Measurements from ENCODE around the gene SMTNL2.

Gene SMTNL2

DNA sequence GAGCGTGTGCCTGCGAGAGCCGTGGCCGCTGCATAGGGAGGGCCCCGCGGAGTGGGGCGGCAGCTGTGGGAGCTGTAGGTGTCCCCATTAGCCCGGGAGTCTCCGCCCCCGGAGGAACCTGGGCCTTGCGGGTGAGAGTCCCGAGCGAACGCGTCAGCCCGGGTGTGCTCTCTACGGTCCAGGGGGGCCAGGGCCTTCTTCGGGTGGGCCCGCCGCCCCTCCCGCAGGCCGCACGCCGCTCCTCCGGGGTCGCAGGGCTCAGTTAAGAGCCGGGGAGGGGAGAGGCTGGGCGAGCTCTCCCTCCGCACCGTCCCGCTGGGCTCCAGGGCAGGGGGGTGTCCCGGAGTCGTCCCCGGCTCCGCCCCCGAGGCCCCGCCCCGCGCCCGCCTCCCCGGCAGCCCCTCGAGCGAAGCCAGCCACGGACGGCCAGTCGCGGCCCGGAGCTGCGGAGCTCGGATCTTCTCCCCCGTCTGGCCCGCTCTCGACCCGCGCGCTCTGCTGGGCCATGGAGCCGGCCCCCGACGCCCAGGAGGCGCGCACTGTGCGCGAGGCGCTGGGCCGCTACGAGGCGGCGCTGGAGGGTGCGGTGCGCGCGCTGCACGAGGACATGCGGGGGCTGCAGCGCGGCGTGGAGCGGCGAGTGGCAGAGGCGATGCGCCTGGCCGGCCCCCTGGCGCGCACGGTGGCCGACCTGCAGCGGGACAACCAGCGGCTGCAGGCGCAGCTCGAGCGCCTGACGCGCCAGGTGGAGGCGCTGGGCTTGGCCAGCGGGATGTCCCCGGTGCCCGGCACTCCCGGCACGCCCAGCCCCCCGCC lies at the start of gene SMTNL2:
SMTNL2 (plus strand) TSS at position 429 of the 816 bp plus-strand sequence; CDS start at position 506, 77 bp downstream.
- no peak for DNase-seq (ENCODE audit: insufficient read length, low spot score)
- no peak for FAIRE-seq

GRCh38 chr17:4534928-4535666 lies 49.2 kb upstream of the SMTNL2 start:
- DNase-seq (ENCODE audit: insufficient read length, low spot score): no peak
- no peak for FAIRE-seq

GRCh38 chr17:4535667-4536258 lies 48.6 kb upstream of the SMTNL2 start:
- no peak for DNase-seq (ENCODE audit: insufficient read length, low spot score)
- FAIRE-seq: no peak

DNA sequence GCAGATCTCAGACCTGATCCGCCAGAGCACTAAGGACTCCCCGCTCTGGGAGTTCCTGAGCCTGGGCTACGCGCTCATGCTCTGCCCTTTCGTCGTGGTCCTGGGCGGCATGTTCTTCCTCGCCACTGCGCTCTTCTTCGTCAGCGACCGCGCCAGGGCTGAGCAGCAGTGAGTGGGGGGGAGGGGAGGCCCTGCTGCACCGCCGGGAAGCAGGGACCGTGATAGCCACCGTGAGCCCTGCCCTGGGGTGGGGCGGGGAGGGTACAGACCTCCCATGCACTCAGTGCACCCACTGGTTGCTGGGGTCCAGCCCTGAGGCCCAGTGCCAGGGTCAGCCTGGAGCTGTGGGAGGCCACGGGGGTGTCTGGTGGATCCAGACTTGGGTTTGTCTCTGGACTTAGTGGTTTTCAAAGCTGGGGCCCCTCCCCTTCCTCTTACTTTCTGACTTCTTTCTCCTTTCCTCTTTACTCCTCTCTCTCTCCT lies 48.0 kb upstream of the SMTNL2 start:
- DNase-seq (ENCODE audit: insufficient read length, low spot score) (no peak), FAIRE-seq (no peak)

- no peak for FAIRE-seq
- DNase-seq (ENCODE audit: insufficient read length, low spot score): no peak
These were observed 47.5 kb upstream of the SMTNL2 start for GRCh38 chr17:4536742-4537411.

DNA sequence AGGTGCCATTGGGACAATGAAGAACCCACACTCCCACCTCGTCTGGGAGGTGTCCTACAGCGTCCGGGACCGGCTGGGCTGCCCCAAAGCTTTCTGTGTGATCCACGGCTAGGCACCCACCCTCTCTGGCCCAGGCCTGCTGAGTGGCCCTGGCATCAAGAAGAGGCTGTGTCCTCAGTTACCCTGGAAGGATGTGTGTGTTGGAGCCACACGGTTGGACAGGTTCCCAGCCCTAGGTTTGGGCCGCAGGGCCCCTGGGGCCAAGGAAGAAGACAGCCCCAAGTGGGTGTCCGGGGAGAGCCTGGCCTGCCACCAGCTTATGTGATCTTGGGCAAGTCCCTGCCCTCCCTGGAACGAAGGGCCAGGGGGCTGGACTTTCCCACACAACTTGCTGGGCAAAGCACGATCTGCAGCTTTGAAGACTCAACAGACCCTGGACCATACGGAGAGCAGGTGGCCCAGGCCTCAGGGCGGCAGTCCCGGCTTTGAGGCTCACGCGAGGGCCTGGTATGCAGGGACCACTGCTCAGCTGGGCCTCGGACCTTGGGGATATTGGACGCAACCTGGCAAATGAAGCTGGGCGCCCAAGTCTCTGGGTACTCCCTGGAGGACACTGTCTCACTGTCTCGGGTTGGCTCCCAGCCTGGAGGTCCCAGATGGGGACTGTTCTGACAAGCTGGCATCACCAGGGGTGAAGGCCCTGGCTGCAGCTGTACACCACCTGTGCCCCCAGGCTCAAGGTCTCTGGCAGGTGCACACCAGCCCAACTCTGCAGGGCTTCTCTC lies 46.7 kb upstream of the SMTNL2 start:
- FAIRE-seq: no peak
- DNase-seq (ENCODE audit: insufficient read length, low spot score): no peak

GRCh38 chr17:4538236-4539002 lies 45.9 kb upstream of the SMTNL2 start:
- no peak for FAIRE-seq
- no peak for DNase-seq (ENCODE audit: insufficient read length, low spot score)

- DNase-seq (ENCODE audit: insufficient read length, low spot score): no peak
- FAIRE-seq: no peak
These were observed 45.3 kb upstream of the SMTNL2 start for GRCh38 chr17:4539025-4539424.

DNA sequence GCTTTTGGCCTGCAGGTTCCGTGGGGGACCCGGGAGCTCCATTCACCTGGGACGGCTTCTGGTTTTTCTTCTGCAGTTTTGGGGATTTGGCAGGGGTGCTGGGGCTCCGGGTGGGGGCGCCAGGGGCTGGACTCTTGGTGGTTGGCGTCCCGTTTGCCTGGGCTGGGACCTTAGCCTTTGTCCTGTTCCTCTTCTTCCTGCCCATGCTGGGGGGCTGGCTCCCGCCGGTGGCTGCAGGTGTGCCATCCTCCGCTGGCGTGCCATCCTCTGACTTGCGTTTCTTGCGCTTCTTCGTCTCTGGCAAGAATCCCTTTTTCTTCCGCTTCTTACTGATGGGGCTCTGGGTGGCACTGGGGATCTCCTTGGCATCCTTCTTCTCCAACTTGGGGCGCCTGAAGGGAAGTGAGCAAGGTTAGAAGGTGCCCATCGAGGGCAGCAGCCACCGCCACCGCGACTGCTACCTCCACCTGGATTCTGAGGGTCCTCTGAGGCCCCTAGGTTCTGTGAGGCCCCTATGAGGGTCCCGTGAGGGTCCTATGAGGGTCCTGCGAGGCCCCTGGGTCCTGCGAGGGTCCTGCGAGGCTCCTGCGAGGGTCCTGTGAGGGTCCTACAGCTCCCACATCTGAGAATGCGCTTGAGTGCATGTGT lies 44.6 kb upstream of the SMTNL2 start:
- DNase-seq (ENCODE audit: insufficient read length, low spot score): no peak
- no peak for FAIRE-seq

GRCh38 chr17:4540224-4540651 lies 44.1 kb upstream of the SMTNL2 start:
- DNase-seq (ENCODE audit: insufficient read length, low spot score) (no peak), FAIRE-seq (no peak)

GRCh38 chr17:4540687-4541327 lies 43.5 kb upstream of the SMTNL2 start:
- DNase-seq (ENCODE audit: insufficient read length, low spot score) (no peak), FAIRE-seq (no peak)

- FAIRE-seq: no peak
These were observed 42.9 kb upstream of the SMTNL2 start for GRCh38 chr17:4541328-4542002.

DNA sequence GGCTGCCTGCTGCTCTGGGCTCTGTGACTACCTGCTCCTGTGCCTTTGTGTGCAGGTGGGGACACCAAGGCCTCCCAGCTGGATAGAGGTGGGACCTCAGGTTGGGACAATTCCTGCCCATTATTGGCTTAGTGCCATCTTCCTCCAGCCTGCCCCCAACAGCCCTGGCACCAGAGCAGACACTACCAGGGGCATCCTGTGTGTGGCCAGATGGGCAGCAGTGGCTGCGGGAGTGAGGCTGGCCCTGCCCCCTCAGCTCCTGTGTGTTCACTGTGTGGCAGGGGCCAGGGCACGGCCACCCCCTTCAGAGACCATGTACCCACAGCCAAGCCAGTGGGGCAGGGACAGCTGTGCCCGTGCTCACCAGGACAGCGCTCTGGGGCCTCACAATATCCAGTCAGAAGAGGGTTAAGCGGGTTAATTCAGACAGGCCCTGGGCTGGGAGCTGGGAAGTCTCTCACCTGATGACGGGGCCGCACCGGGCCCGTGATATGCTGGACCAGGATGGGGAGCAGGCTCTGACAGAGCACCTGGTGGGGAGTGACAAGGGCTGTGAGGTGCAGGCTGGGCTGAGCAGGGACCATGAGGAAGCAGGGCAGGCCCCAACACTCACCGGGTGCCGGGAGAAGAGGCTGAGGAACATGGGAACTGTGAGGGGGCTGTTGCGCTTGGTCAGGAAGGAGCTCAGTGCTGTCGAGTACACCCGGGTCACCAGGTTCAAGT lies 42.2 kb upstream of the SMTNL2 start:
- DNase-seq (ENCODE audit: insufficient read length, low spot score) (no peak), FAIRE-seq (no peak)

More at GRCh38 chr17:4541328-4542002, 42.9 kb upstream of the SMTNL2 start:
- DNase-seq (ENCODE audit: insufficient read length, low spot score): no peak

GRCh38 chr17:4542726-4543191 lies 41.6 kb upstream of the SMTNL2 start:
- DNase-seq (ENCODE audit: insufficient read length, low spot score) (no peak), FAIRE-seq (no peak)

GRCh38 chr17:4543557-4544026 lies 40.7 kb upstream of the SMTNL2 start:
- FAIRE-seq (no peak), DNase-seq (ENCODE audit: insufficient read length, low spot score) (no peak)

DNA sequence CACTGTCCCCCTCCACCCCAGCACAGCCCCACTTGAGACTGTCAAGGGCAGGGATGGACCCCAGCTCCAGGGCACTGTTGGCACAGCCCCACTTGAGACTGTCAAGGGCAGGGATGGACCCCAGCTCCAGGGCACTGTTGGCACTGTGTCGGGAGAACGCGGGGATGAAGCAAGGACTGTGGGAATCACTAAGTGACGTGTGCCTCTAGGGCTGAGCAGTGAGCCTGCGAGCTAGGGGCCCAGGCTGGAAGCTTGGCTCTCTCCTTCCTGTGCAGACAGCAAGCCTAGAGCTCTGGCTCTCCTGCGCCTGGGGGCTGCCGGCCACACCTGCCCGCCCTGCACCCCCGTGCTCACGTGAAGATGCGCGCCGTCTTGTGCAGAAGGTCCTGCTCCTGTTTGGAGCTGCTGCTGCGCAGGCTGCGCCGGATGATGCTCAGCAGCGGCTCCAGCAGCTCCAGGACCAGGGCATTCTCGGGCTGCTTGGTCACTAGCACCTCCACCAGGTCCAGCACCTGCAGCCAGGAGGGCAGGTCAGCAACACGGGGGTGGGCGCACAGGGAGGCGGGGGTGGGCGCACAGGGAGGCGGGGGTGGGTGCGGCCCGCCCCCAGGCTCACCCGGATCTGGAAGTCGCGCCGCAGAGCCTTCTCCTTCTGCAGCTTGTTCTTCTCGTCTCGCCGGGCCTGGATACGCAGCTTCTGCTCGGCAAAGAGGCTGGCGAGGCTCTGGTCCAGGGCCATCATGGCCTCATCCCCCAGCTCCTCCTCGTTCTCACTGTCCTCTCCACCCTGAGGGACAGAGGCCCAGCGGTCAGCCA lies 40.0 kb upstream of the SMTNL2 start:
- DNase-seq (ENCODE audit: insufficient read length, low spot score) (no peak), FAIRE-seq (no peak)

Measured in GM19239 (cell line).